NK-92 treated with Interleukin-12 subunit alpha and Interleukin-12 subunit beta, amount 100 ng/mL, for 24 hours (cell line): ENCODE measurements around the gene SCN1B.
"Not testable (repeated sequence)": the region's sequence is repeated elsewhere in the genome, so short reads cannot be mapped to it uniquely, and the experiment has no call there.

Experiments
- DNase-seq: peaks from one replicate; lab custom pipeline; 2025; lab: John Stamatoyannopoulos, UW

Gene SCN1B

DNA sequence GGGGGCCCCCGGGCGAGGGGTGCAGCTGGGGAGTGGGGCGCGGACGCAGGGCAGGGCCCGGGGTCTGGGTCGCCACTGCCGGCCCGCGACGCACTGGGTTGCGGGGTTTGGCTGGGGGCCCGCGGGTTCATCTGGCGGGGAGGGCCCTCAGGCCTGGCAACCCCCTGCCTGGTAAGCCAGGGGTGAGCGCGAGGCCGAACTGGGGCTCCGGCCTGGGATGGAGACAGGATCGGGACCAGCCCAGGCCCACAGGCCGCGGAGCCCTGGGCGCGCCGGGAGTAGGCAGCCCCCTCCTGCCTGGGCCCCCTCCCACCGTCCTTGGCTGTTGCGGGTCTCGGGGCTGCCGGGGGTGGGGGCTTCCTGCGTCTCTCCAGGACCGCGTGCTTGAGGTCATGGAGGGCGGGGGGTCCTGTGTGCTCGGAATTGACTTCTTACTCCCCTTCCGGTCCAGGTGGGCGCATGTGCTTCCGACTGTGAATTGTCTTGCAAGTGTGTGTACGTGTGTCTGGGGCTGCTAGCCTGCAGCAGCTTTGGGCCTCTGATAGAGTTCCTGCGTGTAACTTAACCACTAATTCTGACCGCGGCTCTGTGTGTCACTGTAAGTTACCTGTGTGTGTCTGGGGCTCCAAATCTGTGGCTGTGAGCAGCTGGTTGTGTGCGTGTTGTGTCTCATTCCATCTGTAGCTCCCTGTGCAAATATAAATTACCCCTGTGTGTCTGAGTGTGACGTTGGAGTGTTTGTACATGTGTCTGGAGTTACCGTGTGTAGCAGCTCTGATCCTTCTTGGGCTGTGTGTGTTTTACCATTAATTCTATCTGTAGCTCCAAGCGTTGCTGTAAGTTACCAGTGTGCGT, 29.4 kb upstream of the SCN1B start:
- peak; percentile 35 for DNase-seq

DNA sequence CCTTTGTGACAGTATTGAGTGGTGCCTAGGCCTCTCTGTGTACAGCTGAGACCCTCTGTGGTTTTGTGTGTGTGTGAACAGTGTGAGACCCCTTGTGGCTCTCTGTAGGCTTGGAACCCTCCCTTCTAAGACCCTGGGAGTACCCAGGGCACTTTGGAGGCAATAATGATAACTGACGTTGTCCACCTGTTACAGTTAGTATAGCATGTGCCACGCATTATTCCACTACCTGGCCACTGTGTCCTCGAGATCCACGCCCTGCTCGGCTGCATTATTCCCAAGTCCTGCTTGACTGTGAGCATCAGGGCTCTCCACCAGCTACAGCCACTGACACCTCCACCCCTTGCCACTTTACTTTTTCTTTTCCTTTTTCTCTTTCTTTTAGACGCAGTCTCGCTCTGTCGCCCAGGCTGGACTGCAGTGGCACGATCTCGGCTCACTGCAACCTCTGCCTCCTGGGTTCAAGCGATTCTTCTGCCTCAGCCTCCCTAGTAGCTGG, 28.2 kb upstream of the SCN1B start:
- DNase-seq, result no peak

DNA sequence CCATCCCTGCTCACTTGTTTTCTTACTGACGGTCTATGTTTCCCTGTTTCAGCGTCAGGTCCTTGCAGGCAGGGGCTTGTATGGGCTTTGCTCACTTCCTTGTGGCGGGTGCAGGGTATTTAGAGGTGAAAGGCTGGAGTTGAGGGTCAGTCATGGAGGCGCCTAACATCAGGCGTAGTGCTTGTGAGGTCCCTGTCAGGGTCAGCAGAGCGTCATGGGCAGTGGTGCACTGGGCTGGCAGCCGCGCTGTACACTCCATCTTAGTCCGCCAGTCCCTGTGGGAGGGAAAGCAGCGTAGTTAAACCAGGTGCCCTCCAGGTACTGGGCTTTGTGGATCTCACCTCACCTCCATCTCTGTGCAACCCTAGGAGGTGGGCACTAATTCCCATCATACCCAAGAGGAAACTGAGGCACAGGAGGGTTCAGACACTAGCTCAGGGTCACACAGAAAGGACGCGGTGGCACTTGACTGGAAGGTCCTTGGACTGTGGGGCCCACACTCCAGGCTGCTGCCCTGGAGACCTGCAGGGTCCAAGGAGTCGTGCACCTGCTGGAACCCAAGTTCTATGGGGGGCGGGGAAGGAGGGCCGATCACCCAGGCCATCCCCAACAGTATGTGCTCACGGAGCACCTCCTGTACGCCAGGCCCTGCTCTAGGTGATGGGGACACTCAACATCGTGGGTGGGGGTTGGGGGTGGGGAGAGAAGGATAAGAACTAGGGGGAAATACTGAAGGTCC, 25.6 kb upstream of the SCN1B start:
- no peak for DNase-seq

DNA sequence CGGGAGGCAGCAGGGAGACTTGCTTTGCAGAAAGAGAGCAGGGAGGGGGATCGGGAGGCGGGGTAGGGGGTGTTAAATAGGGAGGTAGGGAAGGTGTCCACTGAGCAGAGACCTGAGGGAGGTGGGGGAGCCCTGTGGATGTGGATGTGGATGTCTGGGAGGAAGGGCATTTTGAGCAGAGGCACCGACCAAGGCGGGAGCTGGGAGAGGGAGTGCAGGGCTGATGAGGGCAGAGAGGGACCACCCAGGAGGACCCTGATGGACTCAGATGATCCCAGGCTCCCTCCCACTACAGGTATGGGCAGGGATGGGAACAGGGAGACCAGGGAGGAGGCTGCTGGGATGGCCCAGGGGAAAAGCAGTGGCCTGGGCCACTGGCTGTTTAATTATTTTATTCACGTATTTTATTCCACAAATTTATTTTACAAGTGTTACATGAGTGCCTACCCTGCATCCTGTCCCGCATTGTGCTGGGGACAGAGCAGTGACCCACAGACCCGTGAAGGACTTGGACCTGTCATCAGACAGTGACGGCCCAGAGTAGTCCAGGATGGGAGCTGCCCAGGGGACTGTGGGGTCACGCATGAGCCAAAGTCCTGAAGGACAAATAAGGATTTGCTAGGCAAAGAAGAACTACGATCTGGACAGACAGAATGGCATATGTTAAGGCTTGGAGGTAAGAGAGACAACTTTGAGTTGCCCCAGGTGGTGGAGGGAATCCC, 24.9 kb upstream of the SCN1B start:
- no peak for DNase-seq

DNA sequence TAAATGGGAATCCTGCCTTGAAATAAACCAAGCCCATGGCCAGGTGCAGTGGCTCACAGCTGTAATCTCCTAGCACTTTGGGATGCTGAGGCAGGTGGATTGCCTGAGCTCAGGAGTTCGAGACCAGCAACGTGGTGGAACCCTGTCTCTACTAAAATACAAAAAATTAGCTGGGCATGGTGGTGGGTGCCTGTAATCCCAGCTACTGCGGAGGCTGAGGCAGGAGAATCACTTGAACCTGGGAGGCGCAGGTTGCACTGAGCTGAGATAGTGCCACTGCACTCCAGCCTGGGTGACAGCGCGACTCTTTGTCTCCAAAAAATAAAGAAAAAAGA, 24.3 kb upstream of the SCN1B start:
- not testable (repeated sequence) for DNase-seq

DNA sequence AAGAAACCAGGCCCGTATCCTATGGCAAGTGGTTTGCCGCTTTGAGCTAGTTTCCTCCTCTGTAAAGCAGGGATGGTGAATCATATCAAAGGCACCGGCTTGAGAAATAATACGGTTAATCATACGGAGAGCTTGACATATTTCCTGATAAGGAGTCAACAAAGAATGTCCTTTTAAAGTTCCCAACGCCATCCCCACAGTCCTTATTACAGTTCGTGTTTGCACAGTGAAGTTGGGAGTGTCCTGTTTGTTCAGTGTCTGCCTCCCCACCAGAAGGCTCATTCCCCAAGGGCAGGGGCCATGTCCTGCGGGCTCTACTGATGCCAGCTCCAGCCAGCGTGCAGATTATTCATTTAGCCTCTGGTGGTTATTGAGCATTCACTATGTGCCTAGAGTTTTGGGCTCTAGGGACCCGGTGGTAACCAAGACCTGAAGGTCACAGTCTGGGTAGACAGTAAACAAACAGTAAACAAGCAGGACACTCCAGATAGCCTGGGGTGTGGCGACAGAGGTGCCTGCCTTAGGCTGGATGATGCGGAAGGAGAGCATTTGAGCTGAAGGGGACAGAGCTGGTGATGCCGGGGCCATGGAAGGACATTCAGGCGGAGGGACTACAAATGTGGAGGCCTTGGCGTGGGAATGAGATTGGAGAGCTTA, 23.8 kb upstream of the SCN1B start:
- no peak for DNase-seq

DNA sequence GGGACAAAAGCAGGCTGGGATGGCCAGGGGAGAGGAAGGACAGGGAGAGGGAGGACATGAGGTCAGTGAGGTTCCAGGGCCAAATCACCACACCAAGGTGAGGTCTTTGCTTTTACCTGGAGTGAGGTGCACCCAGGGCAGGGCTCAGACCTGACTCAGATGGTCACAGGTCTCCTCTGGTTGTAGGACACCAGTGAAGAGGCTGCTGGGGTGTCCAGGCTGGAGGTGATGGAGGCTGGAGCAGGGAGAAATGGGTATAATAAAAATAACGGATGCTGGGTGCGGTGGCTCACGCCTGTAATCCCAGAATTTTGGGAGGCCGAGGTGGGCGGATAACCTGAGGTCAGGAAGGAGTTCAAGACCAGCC, 23.3 kb upstream of the SCN1B start:
- DNase-seq, result no peak

DNA sequence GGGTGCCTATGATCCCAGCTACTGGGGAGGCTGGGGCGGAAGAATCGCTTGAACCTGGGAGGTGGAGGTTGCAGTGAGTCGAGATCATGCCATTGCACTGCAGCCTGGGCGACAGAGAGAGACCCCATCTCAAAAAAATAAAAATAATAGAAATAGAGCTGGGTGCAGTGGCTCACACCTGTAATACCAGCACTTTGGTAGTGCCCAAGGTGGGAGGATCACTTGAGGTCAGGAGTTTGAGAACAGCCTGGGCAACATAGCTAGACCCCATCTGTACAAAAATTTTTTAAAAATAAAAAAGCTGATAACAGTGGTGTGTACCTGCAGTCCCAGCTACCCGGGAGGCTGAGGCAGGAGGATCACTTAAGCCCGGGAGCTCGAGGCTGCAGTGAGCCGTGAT, 22.8 kb upstream of the SCN1B start:
- not testable (repeated sequence) for DNase-seq

DNA sequence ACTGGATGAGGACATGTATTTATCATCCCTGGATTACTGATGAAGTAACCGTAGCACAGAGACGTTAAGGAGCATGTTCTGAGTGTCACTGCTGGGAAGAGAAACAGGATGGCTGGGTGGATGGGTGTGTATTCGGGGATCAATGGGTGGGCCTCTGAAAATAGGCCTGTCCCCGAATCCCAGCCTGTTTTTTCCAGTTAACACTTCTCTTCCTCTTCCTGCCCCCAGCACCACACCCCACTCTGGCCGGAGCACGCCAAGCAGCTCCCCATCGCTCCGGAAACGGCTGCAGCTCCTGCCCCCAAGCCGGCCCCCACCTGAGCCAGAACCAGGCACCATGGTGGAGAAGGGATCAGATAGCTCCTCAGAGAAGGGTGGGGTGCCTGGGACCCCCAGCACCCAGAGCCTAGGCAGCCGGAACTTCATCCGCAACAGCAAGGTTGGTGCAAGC, 21.4 kb upstream of the SCN1B start:
- no peak for DNase-seq

DNA sequence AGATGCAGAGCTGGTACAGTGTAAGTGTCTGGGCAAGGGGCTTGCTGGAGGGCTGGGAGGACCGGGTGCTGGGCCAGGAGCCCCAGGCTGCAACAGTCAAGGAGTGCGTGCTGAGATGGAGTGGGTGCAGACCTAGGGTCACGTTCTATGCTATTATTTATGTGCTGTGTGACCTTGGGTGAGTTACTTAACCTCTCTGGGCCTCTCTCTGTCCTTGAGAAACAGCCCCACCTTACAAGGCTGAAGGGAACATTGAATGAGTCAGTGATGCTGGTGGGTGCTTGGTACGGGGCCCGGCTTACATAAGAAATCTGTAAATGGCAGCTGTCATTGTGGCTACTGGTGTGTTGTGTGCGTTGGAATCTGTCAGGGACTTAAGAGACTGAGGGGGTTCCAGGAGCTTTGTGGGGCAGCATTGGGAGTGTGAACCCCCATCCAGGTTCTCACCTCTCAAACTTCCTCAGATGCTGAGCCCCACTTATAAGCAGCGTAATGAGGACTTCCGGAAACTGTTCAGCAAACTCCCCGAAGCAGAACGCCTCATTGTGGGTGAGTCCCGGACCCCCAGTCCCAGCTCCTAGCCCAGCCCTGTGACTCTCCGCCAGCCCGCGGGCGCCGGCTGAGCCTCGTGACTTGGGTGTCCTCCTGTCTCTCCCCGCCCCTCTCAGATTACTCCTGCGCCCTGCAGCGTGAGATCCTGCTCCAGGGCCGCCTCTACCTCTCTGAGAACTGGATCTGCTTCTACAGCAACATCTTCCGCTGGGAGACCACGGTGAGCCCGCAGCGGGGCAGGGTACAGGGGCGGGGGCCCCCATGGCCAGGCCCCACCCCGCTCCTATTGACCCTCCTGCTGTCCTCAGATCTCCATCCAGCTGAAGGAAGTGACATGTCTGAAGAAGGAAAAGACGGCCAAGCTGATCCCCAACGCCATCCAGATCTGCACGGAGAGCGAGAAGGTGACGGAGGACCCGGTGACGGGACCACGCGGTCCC, 20.6 kb upstream of the SCN1B start:
- no peak for DNase-seq

DNA sequence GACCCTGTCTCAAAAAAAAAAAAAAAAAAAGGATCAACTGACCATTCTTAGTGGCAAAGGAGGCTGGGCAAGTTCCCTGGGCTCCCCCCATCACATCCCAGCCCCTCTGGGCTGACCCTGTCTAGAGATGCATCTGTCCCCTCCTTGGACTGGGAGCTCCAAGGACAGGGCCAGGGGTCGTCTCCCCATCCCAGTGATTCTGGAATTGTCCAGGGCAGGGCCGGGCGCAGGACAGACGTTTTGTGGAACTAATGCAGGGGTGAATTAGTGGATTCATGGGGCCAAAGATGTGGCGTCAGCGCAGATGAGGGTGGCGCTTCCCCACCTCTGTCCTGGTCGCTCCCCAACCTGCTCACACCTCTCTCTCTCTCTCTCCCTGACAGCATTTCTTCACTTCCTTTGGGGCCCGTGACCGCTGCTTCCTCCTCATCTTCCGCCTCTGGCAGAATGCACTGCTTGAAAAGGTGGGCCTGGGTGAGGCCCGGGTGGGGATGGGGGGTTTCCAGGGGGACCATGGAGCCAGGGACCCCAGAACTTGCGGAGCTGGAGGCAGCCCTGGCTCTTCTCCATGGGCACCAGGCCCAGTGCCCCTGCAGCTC, 19.1 kb upstream of the SCN1B start:
- DNase-seq, result no peak

DNA sequence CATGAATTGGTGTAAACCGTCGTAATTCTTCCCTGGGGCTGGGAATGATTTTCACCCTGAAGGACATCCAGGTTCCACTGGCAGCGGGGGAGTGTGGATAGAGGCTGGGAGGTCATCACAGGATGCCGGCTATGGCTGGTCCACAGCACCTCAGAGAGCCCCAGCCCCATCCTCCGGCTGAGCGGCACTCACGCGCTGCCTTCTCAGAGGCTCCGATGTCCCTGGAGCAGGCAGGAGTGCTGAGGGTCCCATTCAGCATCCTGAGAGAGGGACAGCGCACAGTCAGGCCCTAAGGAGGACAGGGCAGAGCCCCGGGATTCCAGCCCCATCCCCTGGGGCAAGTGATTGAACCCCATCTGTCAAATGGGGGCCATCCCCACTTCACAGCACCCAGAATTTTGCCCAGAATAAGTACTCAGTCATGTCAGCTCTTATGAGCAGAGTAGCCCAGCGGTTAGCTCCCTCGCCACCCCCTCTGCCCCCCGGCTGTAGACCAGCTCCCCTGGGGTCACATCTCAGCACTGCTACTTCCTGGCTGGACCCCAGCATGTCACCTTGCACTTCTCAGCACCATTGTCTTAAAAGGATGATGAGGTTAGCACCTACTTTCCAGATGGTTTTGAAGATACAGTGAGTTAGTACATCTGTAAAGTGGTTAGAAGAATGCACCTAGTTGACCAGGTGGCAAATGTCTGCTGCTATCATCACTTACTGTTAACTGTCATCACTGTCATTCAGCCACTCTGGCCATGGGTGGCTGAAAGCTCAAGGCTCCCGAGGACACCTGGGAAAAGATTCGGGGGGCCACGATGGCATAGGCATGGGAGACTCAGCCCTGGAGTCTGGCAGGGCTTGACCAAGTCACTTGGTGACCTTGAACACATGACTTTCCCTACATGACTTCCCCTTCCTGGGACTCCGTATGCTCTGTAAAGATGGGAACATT, 18.3 kb upstream of the SCN1B start:
- DNase-seq, result no peak

DNA sequence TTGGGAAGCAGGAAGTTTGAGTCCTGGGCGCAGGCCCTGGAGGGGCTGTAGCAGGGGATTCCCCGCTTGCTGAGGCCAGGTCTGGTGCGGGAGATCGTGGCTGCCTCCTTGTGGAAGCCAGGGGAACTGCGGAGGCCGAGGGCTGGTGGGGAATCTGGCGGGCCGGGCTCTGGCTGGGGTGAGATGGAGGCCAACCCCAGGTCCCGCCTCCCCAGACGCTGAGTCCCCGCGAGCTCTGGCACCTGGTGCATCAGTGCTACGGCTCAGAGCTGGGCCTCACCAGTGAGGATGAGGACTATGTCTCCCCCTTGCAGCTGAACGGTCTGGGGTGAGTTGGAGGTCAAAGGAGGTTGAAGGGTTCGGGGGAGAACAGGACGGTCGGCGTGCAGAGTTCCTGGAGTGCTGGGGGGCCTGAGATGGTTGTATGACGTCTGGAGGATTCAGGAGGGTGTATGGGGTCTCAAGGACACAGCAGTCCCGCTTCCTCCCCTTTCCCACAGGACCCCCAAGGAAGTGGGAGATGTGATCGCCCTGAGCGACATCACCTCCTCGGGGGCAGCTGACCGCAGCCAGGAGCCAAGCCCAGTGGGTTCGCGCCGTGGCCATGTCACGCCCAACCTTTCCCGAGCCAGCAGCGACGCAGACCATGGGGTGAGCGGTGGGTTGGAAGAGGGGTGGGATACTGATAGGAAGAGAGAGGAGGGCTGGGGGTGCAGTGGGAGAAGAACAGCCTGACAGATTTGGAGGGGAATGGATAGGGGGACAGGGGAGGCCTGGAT, 17.0 kb upstream of the SCN1B start:
- peak; percentile 23 for DNase-seq

DNA sequence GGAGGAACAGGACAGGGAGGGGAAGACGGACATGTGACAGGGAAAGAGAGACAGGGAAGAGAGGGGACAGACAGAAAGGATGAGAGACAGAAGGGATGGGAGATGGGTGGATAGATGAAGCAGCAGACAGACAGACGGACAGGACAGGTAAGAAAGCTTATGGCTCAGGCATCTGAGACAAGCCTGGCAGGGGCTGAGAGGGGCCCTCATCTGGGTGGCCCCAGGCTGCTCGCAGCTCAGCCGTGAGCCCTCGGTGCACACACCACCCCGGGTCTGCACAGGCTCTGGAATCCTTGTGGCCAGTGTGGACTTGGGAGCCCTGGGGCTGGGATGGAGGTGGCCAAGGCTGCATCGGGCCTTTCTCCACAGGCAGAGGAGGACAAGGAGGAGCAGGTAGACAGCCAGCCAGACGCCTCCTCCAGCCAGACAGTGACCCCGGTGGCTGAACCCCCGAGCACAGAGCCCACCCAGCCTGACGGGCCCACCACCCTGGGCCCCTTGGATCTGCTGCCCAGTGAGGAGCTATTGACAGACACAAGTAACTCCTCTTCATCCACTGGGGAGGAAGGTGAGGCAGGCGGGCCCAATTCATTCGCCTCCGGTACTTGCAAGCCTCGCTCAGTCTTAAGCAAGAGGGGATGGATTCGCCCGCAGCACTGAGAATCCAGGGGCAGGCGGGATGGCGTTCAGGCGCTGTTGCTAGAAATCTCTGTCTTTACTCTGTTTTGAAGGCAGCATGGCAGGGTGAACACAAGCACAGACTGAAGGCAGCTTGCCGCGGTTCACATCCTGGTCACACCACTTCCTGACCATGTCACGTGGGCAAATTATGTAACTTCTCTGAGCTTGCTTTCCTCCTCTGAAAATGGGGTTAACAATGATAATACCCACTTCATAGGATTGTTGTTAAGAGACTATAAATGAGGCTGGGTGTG, 16.2 kb upstream of the SCN1B start:
- peak; percentile 41 for DNase-seq

DNA sequence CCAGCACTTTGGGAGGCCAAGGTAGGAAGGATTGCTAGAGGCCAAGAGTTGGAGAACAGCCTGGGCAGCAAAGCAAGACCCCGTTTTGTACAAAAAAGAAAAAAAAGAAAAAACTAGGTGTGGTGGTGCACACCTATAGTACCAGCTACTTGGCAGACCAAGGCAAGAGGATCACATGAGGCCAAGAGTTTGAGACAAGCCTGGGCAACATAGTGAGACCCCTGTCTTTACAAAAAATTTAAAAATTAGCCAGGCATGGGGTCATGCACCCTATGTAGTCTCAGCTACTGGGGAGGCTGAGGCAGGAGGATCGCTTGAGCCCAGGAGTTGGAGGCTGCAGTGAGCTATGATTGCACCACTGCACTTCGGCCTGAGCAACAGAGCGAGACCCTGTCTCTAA, 15.5 kb upstream of the SCN1B start:
- DNase-seq, result not testable (repeated sequence)

DNA sequence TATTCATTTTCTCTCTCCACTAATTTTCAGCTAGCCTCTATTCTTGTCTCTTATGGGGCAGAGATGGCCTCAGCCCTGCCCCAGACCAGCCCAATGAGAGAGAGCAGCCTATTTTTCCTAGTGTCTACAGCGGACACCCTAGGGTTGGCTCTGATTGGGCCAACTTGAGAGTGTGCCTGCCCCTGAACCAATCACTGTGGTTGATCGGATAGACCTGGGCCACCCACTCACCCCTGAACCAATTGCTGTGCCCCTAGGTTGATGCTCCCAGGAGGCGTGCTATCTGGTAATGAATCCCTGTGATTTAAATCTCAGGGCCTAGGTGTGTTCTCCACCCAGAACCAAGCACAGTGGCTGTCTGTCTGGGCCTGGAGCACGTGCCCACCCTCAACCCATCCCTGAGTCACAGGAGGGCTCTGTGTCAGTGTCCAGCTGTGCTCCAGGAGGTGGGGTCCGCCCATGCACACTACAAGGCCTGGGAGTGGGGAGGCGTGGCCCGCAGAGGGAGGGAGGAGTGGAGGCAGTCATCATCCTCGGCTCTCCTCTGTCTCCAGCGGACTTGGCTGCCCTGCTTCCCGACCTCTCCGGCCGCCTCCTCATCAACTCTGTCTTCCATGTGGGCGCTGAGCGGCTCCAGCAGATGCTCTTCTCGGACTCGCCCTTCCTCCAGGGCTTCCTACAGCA, 14.9 kb upstream of the SCN1B start:
- no peak for DNase-seq

DNA sequence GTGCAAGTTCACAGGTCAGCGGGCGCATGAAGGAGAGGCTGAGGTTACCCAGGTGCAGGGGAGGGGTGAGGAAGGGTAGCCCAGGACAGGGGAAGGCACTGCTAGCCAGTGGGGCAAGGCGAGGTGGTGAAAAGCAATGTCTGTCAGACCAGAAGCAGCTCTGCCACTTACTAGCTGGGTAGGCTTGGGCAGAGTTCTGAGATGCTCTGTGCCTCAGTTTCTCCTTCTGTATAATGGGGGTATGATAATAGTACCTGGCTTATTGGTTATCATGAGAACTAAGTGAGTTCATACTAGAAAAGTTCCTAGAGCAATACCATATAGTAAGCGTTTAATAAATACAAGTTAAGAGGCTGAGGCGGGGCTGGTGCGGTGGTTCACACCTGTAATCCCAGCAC, 14.3 kb upstream of the SCN1B start:
- DNase-seq, result no peak
